Ramos (cell line): ENCODE measurements around the gene EPHB1.

Source experiments
- in situ Hi-C: fragments of 300-500 bp; cut with MboI; formaldehyde crosslinking; loops from one replicate; pipeline ENCODE4 v1.14.3; 2022; ENCODE audit warnings: low sequenced_read_pairs; ENCODE audit not compliant: unreplicated experiment

The EPHB1 gene

GRCh38 chr3:135260025-135260424 lies 465.0 kb downstream of the EPHB1 start:
- in situ Hi-C loops, result no loop called here

GRCh38 chr3:135261214-135261775 lies 466.2 kb downstream of the EPHB1 start:
- in situ Hi-C loops, result no loop called here

GRCh38 chr3:135261916-135262315 lies 466.9 kb downstream of the EPHB1 start:
- in situ Hi-C loops, result no loop called here

- in situ Hi-C loops, result no loop called here
These were observed 467.4 kb downstream of the EPHB1 start for GRCh38 chr3:135262441-135262840.

GRCh38 chr3:135263331-135263730 lies 468.3 kb downstream of the EPHB1 start:
- in situ Hi-C loops, result no loop called here

GRCh38 chr3:135267487-135267886 lies 472.4 kb downstream of the EPHB1 start:
- in situ Hi-C loops, result no loop called here

GRCh38 chr3:135268941-135269532 lies 474.0 kb downstream of the EPHB1 start:
- in situ Hi-C loops, result no loop called here

- in situ Hi-C loops, result no loop called here
These were observed 476.3 kb downstream of the EPHB1 start for GRCh38 chr3:135271177-135272025.

- in situ Hi-C loops, result no loop called here
These were observed 477.1 kb downstream of the EPHB1 start for GRCh38 chr3:135272026-135272669.

GRCh38 chr3:135292162-135292561 lies 497.1 kb downstream of the EPHB1 start:
- in situ Hi-C loops, result no loop called here

- in situ Hi-C loops, result no loop called here
These were observed 506.6 kb downstream of the EPHB1 start for GRCh38 chr3:135301670-135302069.

- in situ Hi-C loops, result no loop called here
These were observed 509.3 kb downstream of the EPHB1 start for GRCh38 chr3:135304378-135304777.
